NCI-H345 (cell line): ENCODE data around the gene CTDSP2.
"Not testable (repeated sequence)": the region's sequence is repeated elsewhere in the genome, so short reads cannot be mapped to it uniquely, and the experiment has no call there.

ENCODE experiments used
- DNase-seq: peaks from one replicate; lab custom pipeline; 2025; lab: John Stamatoyannopoulos, UW

Gene CTDSP2

GRCh38 chr12:57852620-57853500 lies 6.3 kb upstream of the CTDSP2 start:
- DNase-seq, result no peak

- DNase-seq, result no peak
Measured at GRCh38 chr12:57852200-57852599, 5.7 kb upstream of the CTDSP2 start.

GRCh38 chr12:57851552-57851951 lies 5.0 kb upstream of the CTDSP2 start:
- DNase-seq, result no peak

GRCh38 chr12:57850854-57851430 lies 4.4 kb upstream of the CTDSP2 start:
- DNase-seq, result no peak

GRCh38 chr12:57849447-57849846 lies 2.9 kb upstream of the CTDSP2 start:
- DNase-seq, result not testable (repeated sequence)

GRCh38 chr12:57849035-57849434 lies 2.5 kb upstream of the CTDSP2 start:
- no peak for DNase-seq

GRCh38 chr12:57848208-57848607 lies 1.7 kb upstream of the CTDSP2 start:
- DNase-seq, result no peak

- no peak for DNase-seq
Measured at GRCh38 chr12:57846285-57846576, 298 bp downstream of the CTDSP2 start.

- no peak for DNase-seq
Measured at GRCh38 chr12:57845478-57846284, 848 bp downstream of the CTDSP2 start.

GRCh38 chr12:57844709-57845477 lies 1.6 kb downstream of the CTDSP2 start:
- DNase-seq, result no peak

GRCh38 chr12:57842342-57843294 lies 3.9 kb downstream of the CTDSP2 start:
- DNase-seq, result no peak

- DNase-seq, result no peak
Measured at GRCh38 chr12:57841445-57841844, 5.1 kb downstream of the CTDSP2 start.

GRCh38 chr12:57840726-57841125 lies 5.8 kb downstream of the CTDSP2 start:
- DNase-seq, result peak; percentile 85

GRCh38 chr12:57839996-57840395 lies 6.5 kb downstream of the CTDSP2 start:
- peak; percentile 68 for DNase-seq

GRCh38 chr12:57838594-57839302 lies 7.8 kb downstream of the CTDSP2 start:
- no peak for DNase-seq

GRCh38 chr12:57837864-57838562 lies 8.5 kb downstream of the CTDSP2 start:
- no peak for DNase-seq

- DNase-seq, result peak; percentile 46
Measured at GRCh38 chr12:57836442-57837375, 9.8 kb downstream of the CTDSP2 start.
